NT2/D1 (cell line): Measurements from ENCODE around the gene SORCS3.

Experiments used
- YY1 ChIP-seq: IDR thresholded peaks from 2 replicates; pipeline ENCODE4 v1.6.1; 2011; ENCODE audit not compliant: insufficient read length, insufficient read depth
- ZNF274 ChIP-seq: IDR thresholded peaks from 2 replicates; pipeline ENCODE4 v1.6.1; 2011; ENCODE audit warnings: mild to moderate bottlenecking, low read depth, low read length

DNA sequence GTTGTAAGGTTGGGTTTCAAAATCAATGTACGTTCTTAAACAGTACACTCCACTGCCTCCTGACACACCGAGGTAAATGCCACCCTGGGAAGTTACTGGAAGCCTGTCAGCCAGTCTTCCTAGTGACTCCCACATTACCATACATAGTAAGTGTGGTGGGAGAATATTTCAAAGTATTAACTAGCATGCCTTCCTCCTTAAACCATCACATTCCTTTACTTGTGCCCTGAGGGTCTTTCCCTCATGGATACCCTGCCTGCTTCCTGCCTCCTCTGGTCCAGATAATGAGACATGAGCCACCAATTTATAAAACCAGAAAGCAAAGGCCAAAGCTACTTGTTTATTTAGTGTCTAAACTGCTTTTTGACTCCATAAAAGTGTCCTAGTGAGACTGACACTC is 23.3 kb upstream of the SORCS3 start:
- no peak for TF ChIP-seq ZNF274
- TF ChIP-seq YY1: no peak
